HAP-1 (cell line): ENCODE data around the gene PTCD2.

Source experiments
- DNase-seq, 2 experiments: peaks; one replicate each; pipeline ENCODE4 v3.0.0-alpha.2; 2016 to 2020; ENCODE audit warnings: low spot score in 2 of 2
- H3K27me3 ChIP-seq: fragments of 250-450 bp; sonication (Bioruptor Pico); 2 replicates; pipeline ENCODE4 v1.5.1; 2020; ENCODE audit warnings: low read depth, mild to moderate bottlenecking, moderate library complexity
- H3K36me3 ChIP-seq: fragments of 250-450 bp; sonication (Bioruptor Pico); replicated peaks from 2 replicates; pipeline ENCODE4 v1.5.1; 2020; ENCODE audit warnings: mild to moderate bottlenecking
- H3K4me1 ChIP-seq: fragments of 250-450 bp; sonication (Bioruptor Pico); 2 replicates; pipeline ENCODE4 v1.5.1; 2020; ENCODE audit warnings: mild to moderate bottlenecking
- H3K4me3 ChIP-seq: fragments of 250-450 bp; sonication (Bioruptor Pico); 2 replicates; pipeline ENCODE4 v1.5.1; 2020; ENCODE audit warnings: mild to moderate bottlenecking, moderate library complexity
- H3K9me3 ChIP-seq: fragments of 250-450 bp; sonication (Bioruptor Pico); 2 replicates; pipeline ENCODE4 v1.5.1; 2020; ENCODE audit warnings: mild to moderate bottlenecking, moderate library complexity
- in situ Hi-C: fragments of 300-500 bp; cut with MboI; formaldehyde crosslinking; loops from 3 replicates; pipeline ENCODE4 v1.14.3; 2020; ENCODE audit warnings: low sequenced_read_pairs, inconsistent platforms, mixed read lengths

Gene PTCD2

DNA sequence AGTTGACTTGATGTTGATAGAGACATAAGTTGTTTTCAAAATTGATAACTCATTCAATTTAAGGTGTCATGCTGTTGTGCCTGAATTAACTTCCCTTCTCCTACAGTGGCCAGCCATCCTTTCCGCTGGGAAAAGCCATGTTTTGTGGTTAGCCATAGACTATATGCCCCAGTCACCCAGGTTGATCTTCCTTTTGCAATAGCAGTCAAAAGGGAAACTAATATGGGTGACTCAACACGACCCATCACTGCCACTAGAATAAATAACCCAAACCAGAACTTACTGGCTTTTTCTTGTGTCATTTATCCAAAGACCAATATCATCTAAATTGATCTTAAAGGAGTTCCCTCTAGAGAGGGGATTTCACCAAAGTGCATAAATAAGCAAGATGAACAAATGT lies 87.4 kb downstream of the PTCD2 start:
- DNase-seq = no peak
- in situ Hi-C loops = no loop called here
- H3K4me1 ChIP-seq = no peaks in the 10 kb centered on the region
- H3K4me3 ChIP-seq = no peak overlapping the region
- H3K27me3 ChIP-seq = no peaks in the 10 kb centered on the region
- H3K9me3 ChIP-seq = 0 out of 2 replicates have a peak, but pooled peaks cover 2% of the 10 kb centered on the region
- no peaks in the 10 kb centered on the region for H3K36me3 ChIP-seq

GRCh38 chr5:72408127-72408526 lies 88.0 kb downstream of the PTCD2 start:
- DNase-seq = no peak
- Histone ChIP-seq H3K27me3 (no peaks in the 10 kb centered on the region), H3K36me3 (no peaks in the 10 kb centered on the region), H3K9me3 (0 out of 2 replicates have a peak, but pooled peaks cover 2% of the 10 kb centered on the region), H3K4me3 (no peak overlapping the region), H3K4me1 (no peaks in the 10 kb centered on the region)
- in situ Hi-C loops = no loop called here

- Histone ChIP-seq H3K9me3 (0 out of 2 replicates have a peak, but pooled peaks cover 2% of the 10 kb centered on the region), H3K27me3 (no peaks in the 10 kb centered on the region), H3K4me1 (no peaks in the 10 kb centered on the region), H3K4me3 (no peak overlapping the region), H3K36me3 (no peaks in the 10 kb centered on the region)
- in situ Hi-C loops = no loop called here
- no peak for DNase-seq
Observed at GRCh38 chr5:72408603-72409002, 88.4 kb downstream of the PTCD2 start.

GRCh38 chr5:72410688-72411295 lies 90.6 kb downstream of the PTCD2 start:
- in situ Hi-C loops = no loop called here
- Histone ChIP-seq H3K9me3 (no peaks in the 10 kb centered on the region), H3K4me3 (no peak overlapping the region), H3K36me3 (no peaks in the 10 kb centered on the region), H3K27me3 (no peaks in the 10 kb centered on the region), H3K4me1 (no peaks in the 10 kb centered on the region)
- DNase-seq = no peak

DNA sequence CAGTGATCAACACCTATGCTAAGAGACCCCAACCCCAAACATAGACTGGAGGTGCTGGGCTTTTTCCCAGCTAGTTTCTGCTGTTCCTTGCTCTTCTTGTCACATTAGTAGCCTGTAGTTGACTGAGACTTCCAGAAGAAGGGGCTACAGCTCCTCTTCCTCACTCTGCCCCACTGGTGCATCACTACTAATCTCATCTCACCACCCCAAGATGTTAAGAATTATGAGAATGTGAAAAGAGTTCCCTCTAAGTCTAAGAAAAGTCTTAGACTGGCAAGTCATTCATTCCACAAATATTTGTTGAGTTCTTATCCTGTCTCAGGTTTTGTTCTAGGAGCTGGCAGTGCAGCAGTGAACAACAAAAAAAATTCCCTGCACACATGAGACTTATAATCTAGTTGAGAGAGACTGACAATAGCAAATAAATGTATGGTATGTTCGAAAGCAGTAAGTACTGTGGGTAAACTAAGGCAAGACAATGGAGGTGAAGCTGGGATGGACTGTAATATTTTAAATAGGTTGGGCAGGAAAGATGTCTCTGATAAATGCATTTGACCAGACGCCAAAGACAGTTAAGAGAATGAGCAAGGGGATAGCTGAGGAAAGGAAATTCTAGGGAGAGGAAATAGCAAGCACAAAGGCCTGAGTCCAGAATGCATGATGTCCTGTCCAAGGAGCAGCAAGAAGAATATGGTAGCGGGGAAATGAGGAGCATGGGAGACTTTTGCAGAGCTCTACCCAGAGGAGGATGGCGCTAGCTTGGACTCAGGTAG lies 92.3 kb downstream of the PTCD2 start:
- Histone ChIP-seq H3K36me3 (no peaks in the 10 kb centered on the region), H3K27me3 (no peaks in the 10 kb centered on the region), H3K9me3 (no peaks in the 10 kb centered on the region), H3K4me3 (no peak overlapping the region), H3K4me1 (no peaks in the 10 kb centered on the region)
- in situ Hi-C loops = no loop called here
- no peak for DNase-seq

DNA sequence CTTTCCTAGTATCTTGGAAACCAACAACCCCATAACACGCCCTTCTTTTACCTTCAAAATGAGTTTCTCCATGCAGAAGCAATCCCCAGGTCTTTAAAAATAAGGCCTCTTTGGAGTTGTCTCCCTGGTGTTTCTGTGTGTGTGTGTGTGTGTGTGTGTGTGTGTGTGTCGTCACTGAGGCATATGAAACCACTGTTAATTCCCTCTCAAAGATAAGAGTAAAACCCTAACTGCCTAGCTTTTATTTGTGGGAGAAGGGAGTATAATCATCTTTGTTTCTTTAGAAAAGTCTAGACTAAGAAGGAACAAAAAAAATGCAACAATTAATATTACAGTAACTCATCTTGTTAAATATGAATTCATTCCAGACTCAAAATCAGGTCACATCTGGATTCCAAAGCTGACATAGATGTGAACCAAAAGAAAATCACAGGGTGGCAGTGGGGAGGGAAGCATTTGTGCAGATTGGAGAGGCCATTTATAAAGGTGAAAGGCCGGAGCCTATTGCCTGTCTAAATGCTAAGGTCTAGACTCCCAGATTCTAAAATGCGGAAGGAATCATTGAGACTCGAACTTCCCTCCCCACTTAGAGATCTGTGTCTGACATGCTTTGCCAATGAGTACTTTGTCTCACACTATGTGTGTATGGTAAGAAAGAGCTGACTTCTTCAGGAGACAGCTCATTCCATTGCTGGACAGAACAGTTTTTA lies 95.6 kb downstream of the PTCD2 start:
- Histone ChIP-seq H3K36me3 (no peaks in the 10 kb centered on the region), H3K4me1 (no peaks in the 10 kb centered on the region), H3K9me3 (no peaks in the 10 kb centered on the region), H3K27me3 (no peaks in the 10 kb centered on the region), H3K4me3 (no peak overlapping the region)
- in situ Hi-C loops = no loop called here
- DNase-seq = no peak

DNA sequence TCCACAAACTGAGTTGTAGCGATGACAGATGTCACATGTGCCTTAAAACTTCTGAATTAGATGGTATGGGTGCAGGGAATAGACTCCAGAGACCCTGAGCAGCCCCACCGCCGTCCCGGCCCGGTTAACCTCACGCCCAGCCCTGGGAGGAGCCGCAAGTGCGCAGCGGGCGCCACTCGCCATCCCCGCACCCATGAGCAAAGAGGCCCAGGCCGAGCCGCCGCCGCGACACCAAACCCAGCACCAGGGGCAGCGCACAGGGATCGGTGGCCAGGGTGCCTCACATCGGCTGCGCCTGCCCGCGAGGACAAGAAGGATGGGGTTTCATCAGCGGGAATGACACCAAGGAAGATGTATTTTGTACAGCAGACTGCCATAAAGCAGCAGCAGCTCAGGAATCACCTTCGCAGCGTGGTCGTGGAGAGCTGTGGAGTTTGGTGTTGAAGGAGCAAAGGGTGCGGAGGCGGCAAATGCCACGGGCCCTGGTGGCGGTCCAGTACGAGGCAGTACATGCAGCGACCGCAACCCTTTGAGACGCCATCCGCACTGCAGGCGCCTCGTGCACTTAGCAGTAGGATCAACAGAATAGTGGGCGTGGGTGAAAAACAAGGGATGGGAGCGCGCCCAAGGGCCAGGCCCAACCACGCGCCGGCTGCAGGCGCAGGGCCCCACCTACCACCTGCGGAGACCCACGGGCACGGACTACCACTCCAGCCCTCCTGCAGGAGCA lies 97.3 kb downstream of the PTCD2 start:
- Histone ChIP-seq H3K9me3 (no peaks in the 10 kb centered on the region), H3K4me1 (no peaks in the 10 kb centered on the region), H3K27me3 (peaks cover 3% of the 10 kb centered on the region; the same call in 1 of the 2 replicates), H3K36me3 (no peaks in the 10 kb centered on the region), H3K4me3 (no peak overlapping the region)
- no peak for DNase-seq
- in situ Hi-C loops = no loop called here
